ENCODE data around the gene MAPK12. TPM values are rescaled to one million over a fixed set of nuclear protein-coding genes. Genes with fewer than 3 reads are reported as not detected.
A peak's percentile ranks its signal among the peaks of the same experiment; 100 is the strongest.

MAPK12 gene
- total and polyA plus RNA-seq, 8 donors = 11.6 to 31.4 (median 18.4) TPM

DNA sequence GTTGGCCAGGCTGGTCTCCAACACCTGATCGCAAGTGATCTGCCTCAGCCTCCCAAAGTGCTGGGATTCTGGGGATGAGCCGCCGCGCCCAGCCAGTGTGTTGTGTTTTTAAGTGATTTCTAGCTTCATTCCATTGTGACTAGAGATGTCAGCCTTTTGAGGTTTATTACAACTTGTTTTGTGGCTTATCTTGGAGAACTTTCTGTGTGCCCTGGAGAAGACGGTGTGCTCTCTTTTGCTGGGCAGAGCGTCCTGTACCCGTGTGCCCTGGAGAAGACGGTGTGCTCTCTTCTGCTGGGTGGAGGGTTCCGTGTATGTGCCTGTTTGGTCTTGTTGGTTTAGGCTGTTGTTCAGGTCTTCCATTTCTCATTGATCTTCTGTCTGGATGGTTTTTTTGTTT is 48.2 kb downstream of the MAPK12 start:
- Histone ChIP-seq H3K27ac (no peak overlapping the region), H3K9me3 (no peaks in the 10 kb centered on the region), H3K4me3 (no peak overlapping the region), H3K4me1 (peaks cover 0 to 10% of the 10 kb centered on the region in 2 donors), H3K27me3 (no peaks in the 10 kb centered on the region), H3K36me3 (peaks cover 0 to 93% of the 10 kb centered on the region in 2 donors)
- TF ChIP-seq, protein P1, sequence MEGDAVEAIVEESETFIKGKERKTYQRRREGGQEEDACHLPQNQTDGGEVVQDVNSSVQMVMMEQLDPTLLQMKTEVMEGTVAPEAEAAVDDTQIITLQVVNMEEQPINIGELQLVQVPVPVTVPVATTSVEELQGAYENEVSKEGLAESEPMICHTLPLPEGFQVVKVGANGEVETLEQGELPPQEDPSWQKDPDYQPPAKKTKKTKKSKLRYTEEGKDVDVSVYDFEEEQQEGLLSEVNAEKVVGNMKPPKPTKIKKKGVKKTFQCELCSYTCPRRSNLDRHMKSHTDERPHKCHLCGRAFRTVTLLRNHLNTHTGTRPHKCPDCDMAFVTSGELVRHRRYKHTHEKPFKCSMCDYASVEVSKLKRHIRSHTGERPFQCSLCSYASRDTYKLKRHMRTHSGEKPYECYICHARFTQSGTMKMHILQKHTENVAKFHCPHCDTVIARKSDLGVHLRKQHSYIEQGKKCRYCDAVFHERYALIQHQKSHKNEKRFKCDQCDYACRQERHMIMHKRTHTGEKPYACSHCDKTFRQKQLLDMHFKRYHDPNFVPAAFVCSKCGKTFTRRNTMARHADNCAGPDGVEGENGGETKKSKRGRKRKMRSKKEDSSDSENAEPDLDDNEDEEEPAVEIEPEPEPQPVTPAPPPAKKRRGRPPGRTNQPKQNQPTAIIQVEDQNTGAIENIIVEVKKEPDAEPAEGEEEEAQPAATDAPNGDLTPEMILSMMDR (IDR thresholded peaks at IDR 0.05) = no peak
- no peak for ATAC-seq
- intact Hi-C loops (cut with DNase I) = no loop called here
- DNase-seq = no peak

DNA sequence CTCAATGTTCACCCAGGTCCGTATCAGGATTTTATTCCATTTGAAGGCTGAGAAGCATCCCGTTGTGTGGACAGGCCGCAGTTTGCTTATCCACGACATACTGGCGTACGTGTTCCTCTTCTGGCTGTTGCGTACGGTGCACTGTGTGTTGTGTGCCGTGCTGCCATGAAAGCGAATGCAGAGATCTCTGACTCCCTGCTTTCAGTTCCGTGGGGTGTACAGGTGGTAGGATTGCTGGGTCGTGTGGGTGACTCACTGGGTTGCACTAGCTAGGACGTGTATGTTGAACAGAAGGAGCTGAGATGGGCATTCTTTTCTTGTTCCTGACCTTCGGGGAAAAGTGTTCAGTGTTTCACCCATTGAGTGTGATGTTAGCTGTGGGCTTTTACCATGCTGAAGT is 50.3 kb downstream of the MAPK12 start:
- Histone ChIP-seq H3K4me1 (peaks cover 0 to 26% of the 10 kb centered on the region in 2 donors), H3K9me3 (no peaks in the 10 kb centered on the region), H3K36me3 (peaks cover 0 to 93% of the 10 kb centered on the region in 2 donors), H3K4me3 (no peak overlapping the region), H3K27ac (no peak overlapping the region), H3K27me3 (no peaks in the 10 kb centered on the region)
- DNase-seq (peak in 1 of 4 donors; percentile 10), ATAC-seq (no peak)
- intact Hi-C loops (cut with DNase I) = loop anchor here in 1 of 2 donors (2.0 kb wide), 1 partner anchor 62 kb away; no protein-coding TSS in a partner anchor
- TF ChIP-seq, protein P1 (IDR thresholded peaks at IDR 0.05) = no peak

DNA sequence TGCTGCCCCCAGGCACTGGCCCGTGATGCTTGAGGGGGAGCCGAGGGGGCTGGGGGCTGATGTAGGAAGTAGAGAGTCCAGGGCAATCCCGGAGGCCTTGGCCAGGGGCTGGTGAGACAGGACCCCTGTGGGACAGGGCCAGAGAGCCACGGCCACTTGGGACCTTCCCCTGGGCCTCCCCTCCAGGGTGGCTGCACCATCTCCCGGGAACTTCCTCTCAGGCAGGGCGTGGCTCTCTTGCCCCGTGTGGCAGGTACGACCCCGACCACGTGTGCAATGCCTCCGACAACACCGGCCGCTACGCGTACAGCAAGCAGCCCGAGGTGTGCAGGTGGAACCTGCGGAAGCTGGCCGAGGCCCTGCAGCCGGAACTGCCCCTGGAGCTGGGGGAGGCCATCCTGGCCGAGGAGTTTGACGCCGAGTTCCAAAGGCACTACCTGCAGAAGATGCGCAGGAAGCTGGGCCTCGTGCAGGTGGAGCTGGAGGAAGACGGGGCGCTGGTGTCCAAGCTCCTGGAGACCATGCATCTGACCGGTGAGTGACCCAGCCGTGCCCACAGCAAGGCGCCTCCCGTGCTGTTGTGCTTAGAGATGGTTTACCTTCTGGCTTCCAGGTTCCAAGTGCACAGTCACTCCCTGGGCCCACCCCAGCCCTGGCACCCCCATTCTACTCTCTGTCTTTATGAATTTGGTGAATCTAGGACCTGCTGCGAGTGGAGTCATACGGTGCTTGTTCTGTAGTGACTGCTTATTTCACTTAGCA is 50.9 kb downstream of the MAPK12 start:
- H3K36me3 ChIP-seq = peaks cover 0 to 93% of the 10 kb centered on the region in 2 donors
- no peaks in the 10 kb centered on the region for H3K27me3 ChIP-seq
- TF ChIP-seq, protein P1 (IDR thresholded peaks at IDR 0.05) = no peak
- H3K4me3 ChIP-seq = no peak overlapping the region
- ATAC-seq (no peak), DNase-seq (peak in 1 of 4 donors; percentile 78)
- H3K27ac ChIP-seq = no peak overlapping the region
- intact Hi-C loops (cut with DNase I) = loop anchor here in 1 of 2 donors (2.0 kb wide), 1 partner anchor 62 kb away; no protein-coding TSS in a partner anchor
- no peaks in the 10 kb centered on the region for H3K9me3 ChIP-seq
- H3K4me1 ChIP-seq = peaks cover 0 to 28% of the 10 kb centered on the region in 2 donors

DNA sequence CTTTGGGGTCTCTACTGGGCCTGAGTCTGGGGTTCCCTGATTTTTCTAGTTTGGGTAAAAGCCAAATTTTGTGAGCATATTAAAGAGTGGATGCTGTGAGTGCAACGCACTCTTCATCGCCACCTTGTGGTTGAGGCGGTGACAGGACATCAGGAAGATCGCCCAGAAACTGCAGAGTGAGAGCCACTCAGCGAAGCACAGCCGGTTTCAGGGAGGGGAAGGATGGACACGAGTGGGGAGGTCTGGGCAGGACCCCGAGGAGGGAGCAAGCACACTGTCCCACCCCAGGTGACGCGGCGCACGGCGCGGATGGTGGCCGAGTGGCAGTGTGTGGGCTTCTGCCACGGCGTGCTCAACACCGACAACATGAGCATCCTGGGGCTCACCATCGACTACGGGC is 51.6 kb downstream of the MAPK12 start:
- Histone ChIP-seq H3K4me3 (no peak overlapping the region), H3K36me3 (peaks cover 0 to 87% of the 10 kb centered on the region in 2 donors), H3K27ac (no peak overlapping the region), H3K27me3 (no peaks in the 10 kb centered on the region), H3K9me3 (no peaks in the 10 kb centered on the region), H3K4me1 (peaks cover 0 to 34% of the 10 kb centered on the region in 2 donors)
- intact Hi-C loops (cut with DNase I) = loop anchor here in 1 of 2 donors (2.0 kb wide), 1 partner anchor 61 kb away; no protein-coding TSS in a partner anchor
- TF ChIP-seq, protein P1 (IDR thresholded peaks at IDR 0.05) = peak; percentile 79 to 89
- ATAC-seq (peak; percentile 60), DNase-seq (peak in 2 of 4 donors; percentile 75 to 80)
